ENCODE results near the gene EPHB2. TPM values are rescaled to one million over a fixed set of nuclear protein-coding genes. Genes with fewer than 3 reads are reported as not detected.
"Not testable (repeated sequence)": the region's sequence is repeated elsewhere in the genome, so short reads cannot be mapped to it uniquely, and the experiment has no call there.

The EPHB2 gene
- polyA plus RNA-seq, 3 donors, result 0.67 to 3.9 (median 1.9) TPM

DNA sequence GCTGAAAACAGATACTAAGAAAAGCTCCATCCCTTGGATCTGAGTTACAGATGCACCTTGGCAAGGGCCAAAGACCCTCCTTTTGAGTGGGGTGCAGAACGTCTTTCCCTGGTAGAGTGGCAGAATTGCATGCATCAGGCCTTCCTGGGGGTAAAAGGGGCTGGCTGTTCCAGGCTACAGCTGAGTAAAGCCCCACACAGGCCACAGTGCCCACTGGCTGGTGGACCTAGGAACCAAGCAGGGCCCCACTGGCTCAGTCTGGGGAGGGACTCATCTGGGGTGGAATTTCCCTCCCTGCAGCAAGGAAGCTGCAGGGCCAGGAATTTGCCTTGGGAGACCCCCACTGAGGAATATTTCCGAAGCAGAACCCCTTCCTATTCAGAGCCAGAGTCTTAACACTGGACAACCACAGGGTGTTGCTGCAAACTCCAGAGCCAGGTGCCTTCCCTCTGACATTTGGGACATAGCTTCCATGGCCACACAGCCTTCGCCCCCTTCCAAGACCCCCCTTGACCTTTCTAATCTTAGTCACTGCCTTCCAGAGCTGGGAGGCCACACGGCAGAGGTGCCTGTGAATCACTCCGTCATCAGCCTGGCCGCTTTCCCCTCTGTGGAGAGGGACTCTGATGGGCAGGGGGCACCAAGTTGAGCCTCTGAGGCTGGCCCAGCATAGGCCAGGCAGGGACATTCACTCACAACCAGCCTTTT is 209.5 kb downstream of the EPHB2 start:
- WGBS, 3 donors, result 75 to 87% (median 85%) methylated on average over 6 of the region's 6 CpGs
- no peak overlapping the region for H3K27ac ChIP-seq (ENCODE audit: low read depth, low read length)

GRCh38 chr1:22920734-22921451 is 210.3 kb downstream of the EPHB2 start:
- WGBS, 3 donors, result 65 to 71% (median 67%) methylated on average over 8 of the region's 8 CpGs
- no peak overlapping the region for H3K27ac ChIP-seq (ENCODE audit: low read depth, low read length)

- H3K27ac ChIP-seq (ENCODE audit: low read depth, low read length), result no peak overlapping the region
- 76 to 82% (median 79%) methylated on average over 8 of the region's 8 CpGs for WGBS, 3 donors
Observed at GRCh38 chr1:22921452-22922126, 210.9 kb downstream of the EPHB2 start.

GRCh38 chr1:22922640-22923039 is 212.0 kb downstream of the EPHB2 start:
- no peak overlapping the region for H3K27ac ChIP-seq (ENCODE audit: low read depth, low read length)
- WGBS, 3 donors, result 94 to 96% (median 94%) methylated on average over 1 of the region's 1 CpG

- H3K27ac ChIP-seq (ENCODE audit: low read depth, low read length), result no peak overlapping the region
- 63 to 74% (median 69%) methylated on average over 9 of the region's 9 CpGs for WGBS, 3 donors
Observed at GRCh38 chr1:22925111-22925510, 214.5 kb downstream of the EPHB2 start.

- H3K27ac ChIP-seq (ENCODE audit: low read depth, low read length), result no peak overlapping the region
- WGBS, 3 donors, result 35 to 40% (median 38%) methylated on average over 11 of the region's 11 CpGs
Observed at GRCh38 chr1:22930240-22930912, 219.7 kb downstream of the EPHB2 start.

DNA sequence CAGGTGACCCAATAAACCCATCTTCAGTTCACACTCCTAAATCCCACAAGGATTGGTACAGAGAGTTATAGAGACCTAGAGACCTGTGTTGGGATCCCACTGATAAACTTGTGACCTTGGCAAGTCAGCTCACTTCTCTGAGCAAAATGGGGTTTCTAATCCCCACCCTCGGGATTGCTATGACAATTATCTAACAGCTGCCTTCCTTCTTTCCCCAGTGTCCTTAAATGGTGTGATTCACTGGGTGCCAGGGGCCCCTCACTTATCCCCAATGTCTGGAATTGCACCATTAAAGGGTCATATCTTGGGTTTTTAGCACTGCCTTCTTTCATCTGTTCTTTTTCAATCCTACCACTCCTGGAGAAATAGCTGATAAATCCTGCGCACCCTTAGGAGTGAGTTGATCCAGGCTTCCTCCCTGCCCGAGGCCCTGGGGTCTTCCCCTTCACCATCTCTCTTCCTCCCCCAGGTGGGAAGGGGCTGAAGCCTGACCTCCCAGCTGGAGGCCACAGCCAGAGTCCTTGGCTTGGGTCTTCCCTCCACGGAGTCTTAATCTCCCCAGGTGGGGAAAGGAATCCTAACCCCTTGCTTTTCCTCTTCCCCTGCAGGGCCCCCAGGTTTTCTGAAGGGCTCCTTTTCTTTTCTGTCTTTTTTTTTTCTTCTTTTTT is 222.3 kb downstream of the EPHB2 start:
- no peak overlapping the region for H3K27ac ChIP-seq (ENCODE audit: low read depth, low read length)
- WGBS, 3 donors, result 53 to 56% (median 55%) methylated on average over 4 of the region's 4 CpGs

DNA sequence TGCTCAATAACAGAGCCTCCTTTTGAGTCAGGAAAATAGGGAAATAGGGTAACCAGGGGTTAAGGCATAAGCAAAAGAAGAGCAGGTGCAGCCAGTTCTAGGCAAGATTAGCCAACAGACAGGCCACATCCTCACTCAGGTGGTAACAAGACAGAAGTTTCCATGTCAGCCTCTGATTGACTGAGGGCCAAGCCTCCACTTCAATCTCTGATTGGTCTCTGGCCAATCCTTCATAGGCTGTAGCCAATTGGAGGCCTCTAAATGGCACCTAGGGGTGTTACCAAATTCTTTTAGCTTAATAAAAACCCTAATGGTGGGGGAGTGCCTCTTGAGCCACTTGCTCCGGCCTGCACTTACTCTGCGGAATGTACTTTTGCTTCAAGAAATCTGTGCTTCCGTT is 224.8 kb downstream of the EPHB2 start:
- 89 to 99% (median 94%) methylated on average over 3 of the region's 3 CpGs for WGBS, 3 donors

GRCh38 chr1:22936681-22937080 is 226.0 kb downstream of the EPHB2 start:
- H3K27ac ChIP-seq (ENCODE audit: low read depth, low read length), result no peak overlapping the region
- 40 to 73% (median 42%) methylated on average over 2 of the region's 2 CpGs for WGBS, 3 donors

More for the DNA sequence above, 224.8 kb downstream of the EPHB2 start:
- H3K27ac ChIP-seq (ENCODE audit: low read depth, low read length), result no peak overlapping the region

DNA sequence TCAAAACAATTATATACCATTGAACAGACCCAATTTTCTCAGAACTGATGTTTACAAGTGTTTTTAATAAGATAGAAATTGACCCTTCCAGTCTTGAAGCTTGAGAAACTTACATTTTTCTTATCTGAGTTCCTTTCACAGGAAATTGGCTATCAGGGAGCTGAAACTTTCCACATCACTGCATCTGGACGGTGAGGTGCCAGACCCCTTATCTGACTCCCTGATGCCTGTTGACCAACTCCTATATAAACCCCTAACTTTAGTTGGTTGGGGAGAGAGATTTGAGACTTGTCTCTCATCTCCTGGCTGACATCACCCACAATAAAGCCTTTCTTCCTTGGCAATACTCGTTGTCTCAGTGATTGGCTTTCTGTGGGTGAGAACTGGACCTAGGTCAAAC is 230.6 kb downstream of the EPHB2 start:
- 40 to 69% (median 56%) methylated on average over 2 of the region's 2 CpGs for WGBS, 3 donors
- no peak overlapping the region for H3K27ac ChIP-seq (ENCODE audit: low read depth, low read length)

DNA sequence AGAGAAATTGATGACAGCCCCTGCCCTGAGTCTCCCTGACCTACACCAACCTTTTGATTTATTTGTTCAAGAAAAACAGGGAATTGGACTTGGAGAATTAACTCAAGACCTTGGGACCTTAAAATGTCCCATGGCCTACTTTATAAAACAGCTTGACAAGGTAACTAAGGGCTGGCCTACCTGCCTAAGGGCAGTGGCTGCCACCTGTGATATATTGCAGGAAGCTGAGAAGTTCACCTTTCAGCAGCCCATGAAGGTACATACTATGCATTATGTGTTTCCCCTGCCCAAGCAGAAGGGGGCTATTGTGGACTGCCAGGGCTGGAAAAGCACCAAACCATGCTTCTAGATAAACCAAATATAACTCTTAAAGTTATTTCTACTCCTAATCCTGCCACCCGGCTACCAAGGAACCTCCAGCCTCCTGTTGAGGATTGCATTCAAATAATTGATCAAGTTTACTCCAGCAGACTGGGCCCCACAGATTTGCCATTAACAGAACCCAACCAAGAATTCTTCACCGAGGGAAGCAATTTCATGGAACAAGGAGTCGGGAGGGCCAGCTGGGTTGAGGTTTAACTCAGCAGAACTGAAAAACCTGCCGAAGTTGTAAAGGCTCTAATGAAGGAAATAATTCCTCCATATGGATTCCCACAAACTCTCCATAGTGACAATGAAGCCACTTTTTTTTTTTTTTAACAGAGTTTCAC is 233.9 kb downstream of the EPHB2 start:
- no peak overlapping the region for H3K27ac ChIP-seq (ENCODE audit: low read depth, low read length)
- WGBS, 3 donors, result 78 to 86% (median 86%) methylated on average over 4 of the region's 4 CpGs

DNA sequence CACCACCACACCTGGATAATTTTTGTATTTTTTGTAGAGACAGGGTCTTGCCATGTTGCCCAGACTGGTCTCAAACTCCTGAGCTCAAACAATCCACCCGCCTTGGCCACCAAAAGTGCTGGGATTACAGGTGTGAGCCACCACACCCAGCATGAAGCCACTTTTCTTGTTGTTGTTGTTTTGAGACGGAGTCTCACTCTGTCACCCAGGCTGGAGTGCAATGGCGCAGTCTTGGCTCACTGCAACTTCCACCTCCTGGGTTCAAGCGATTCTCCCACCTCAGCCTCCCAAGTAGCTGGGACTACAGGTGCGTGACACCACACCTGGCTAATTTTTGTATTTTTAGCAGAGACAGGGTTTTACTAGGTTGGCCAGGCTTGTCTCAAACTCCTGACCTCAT is 234.5 kb downstream of the EPHB2 start:
- WGBS, 3 donors, result 74 to 97% (median 82%) methylated on average over 5 of the region's 5 CpGs
- H3K27ac ChIP-seq (ENCODE audit: low read depth, low read length), result not testable (repeated sequence)

GRCh38 chr1:22949822-22950331 is 239.2 kb downstream of the EPHB2 start:
- 55 to 69% (median 55%) methylated on average over 5 of the region's 5 CpGs for WGBS, 3 donors

DNA sequence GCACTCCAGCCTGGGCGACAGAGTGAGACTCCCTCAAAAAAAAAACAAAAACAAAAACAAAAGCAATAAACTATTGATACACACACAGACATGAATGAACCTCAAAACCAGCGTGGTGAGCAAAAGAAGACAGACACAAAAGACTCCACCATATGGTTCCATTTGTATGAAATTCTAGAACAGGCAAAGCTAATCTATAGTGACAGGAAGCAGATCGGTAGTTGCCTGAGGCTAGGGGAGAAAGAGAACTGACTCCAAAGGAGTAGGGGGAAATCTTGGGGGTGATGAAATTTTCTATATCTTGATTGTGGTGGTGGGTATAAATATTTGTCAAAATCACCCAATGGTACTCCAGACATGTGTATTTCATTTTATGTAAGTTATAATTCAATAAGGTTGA is 241.2 kb downstream of the EPHB2 start:
- H3K27ac ChIP-seq (ENCODE audit: low read depth, low read length), result no peak overlapping the region
- 74 to 78% (median 75%) methylated on average over 3 of the region's 3 CpGs for WGBS, 3 donors

More at GRCh38 chr1:22949822-22950331, 239.2 kb downstream of the EPHB2 start:
- no peak overlapping the region for H3K27ac ChIP-seq (ENCODE audit: low read depth, low read length)

- H3K27ac ChIP-seq (ENCODE audit: low read depth, low read length), result no peak overlapping the region
- 76 to 85% (median 79%) methylated on average over 5 of the region's 5 CpGs for WGBS, 3 donors
Observed at GRCh38 chr1:22952694-22953056, 242.0 kb downstream of the EPHB2 start.

DNA sequence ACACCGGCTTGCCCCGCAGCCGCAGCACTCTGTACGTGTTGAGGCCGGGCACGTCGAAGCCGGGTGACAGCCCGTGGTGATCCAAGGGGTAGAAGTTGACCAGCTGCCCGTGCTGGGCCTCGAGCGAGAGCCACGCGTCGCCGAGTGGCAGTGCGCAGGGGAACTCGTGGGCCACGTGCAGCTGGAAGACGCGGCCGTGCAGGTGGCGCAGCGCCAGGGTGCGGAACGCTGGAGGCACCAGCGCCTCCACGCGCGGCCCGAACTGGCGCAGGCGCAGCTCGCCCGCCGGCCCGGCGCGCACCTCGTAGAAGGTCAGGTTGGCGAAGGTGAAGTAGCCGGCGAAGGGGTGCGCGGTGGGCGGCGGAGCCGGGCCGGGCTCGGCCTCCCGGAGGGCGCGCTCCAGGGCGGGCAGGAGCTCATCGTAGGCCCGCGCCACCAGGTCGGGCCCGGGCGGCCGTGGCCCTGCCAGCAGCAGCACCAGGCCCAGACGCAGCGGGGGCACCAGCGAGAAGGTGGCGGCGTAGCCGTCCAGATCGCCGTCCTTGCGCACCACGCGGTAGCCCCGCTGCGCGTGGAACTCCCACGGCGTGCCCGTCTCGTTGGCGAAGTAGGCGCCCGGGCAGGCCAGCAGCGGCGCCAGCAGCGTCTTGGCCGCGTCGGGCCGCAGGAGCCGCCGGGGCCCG is 242.6 kb downstream of the EPHB2 start:
- H3K27ac ChIP-seq (ENCODE audit: low read depth, low read length), result no peak overlapping the region
- 9 to 11% (median 10%) methylated on average over 69 to 92 of the region's 92 CpGs for WGBS, 3 donors

DNA sequence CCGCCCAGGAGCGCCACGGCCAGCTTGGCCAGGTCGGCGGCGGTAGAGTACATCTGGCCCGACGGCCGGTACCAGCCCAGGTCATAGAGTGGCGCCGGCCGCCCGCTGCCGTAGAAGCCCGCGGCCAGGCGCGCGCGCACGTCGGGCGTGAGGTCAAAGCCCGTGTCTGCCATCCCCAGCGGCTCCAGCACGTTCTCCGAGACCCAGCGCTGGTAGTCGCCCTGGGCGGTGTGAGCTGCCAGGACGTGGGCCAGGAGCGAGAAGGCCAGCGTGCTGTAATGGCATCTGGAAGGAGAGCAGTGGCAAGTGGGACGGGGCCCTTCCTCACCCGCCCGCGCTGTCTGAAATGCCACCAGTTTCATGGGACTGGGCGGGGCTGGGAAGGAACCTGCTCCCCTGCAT is 243.1 kb downstream of the EPHB2 start:
- no peak overlapping the region for H3K27ac ChIP-seq (ENCODE audit: low read depth, low read length)
- WGBS, 3 donors, result 15 to 18% (median 17%) methylated on average over 35 to 38 of the region's 38 CpGs

Measured in adipose tissue (tissue), 3 donors.